HepG2 (cell line): ENCODE results near the gene E2F8. TPM values are rescaled to one million over a fixed set of nuclear protein-coding genes. Genes with fewer than 3 reads are reported as not detected.

ENCODE experiments used
- ATAC-seq: fragments of 200-7000 bp; cut with Tn5 transposase; 3 replicates; pipeline ENCODE4 v1.9.1; 2020; ENCODE audit warnings: mild to moderate bottlenecking, moderate library complexity
- BruUV-seq: library from RNA; stranded (reverse); fragments of 400-500 nt; replicated peaks from 2 replicates; lab custom pipeline; 2021; lab: Mats Ljungman, UMichigan
- CTCF ChIA-PET: fragments of 300-600 bp; formaldehyde crosslinking; extraction: SDS; loops from one replicate; lab custom pipeline; 2021; ENCODE audit warnings: low total read pairs, inconsistent platforms, low intra/inter-chr PET ratio; lab: Yijun Ruan, JAX
- POLR2A ChIA-PET: fragments of 350-600 bp; sonication (Branson Sonifier 250); formaldehyde crosslinking; loops from one replicate; lab custom pipeline; 2020; ENCODE audit warnings: antibody characterized with exemption, inconsistent platforms; lab: Yijun Ruan, JAX
- DNase-seq: peaks from one replicate; pipeline ENCODE4 v3.0.0-alpha.2; 2015; ENCODE audit warnings: low spot score
- FAIRE-seq: peaks from 3 replicates; lab custom pipeline; 2011; peaks lifted over from hg19 to GRCh38; lab: Jason Lieb, UNC
- H2AFZ ChIP-seq: one replicate; pipeline ENCODE4 v1.6.1; 2011; ENCODE audit warnings: low read length, inconsistent platforms
- H3K27ac ChIP-seq: fragments of 300-600 bp; 3 replicates; pipeline ENCODE4 v1.8.0; 2011; ENCODE audit warnings: mixed run types, mild to moderate bottlenecking, mixed read lengths, low read length, inconsistent platforms; ENCODE audit not compliant: insufficient read depth; ENCODE audit errors: extremely low read length
- H3K27me3 ChIP-seq, 2 experiments: fragments of 200-600 bp in 1 of 2; 2 replicates in 1 of 2; 3 replicates in 1 of 2; pipeline versions ENCODE4 v1.6.0 to v1.8.0; 2011; ENCODE audit warnings: low read length in 2 of 2, mild to moderate bottlenecking in 2 of 2, moderate library complexity in 2 of 2, inconsistent platforms in 1 of 2; ENCODE audit not compliant: insufficient read depth in 2 of 2, control insufficient read depth in 1 of 2
- H3K36me3 ChIP-seq, 2 experiments: fragments of 200-600 bp in 1 of 2; replicated peaks in 1 of 2; 2 replicates in 1 of 2; 3 replicates in 1 of 2; pipeline versions ENCODE4 v1.5.1 to v1.8.0; 2011; ENCODE audit warnings: low read length in 2 of 2, inconsistent platforms in 1 of 2; ENCODE audit not compliant: insufficient read depth in 2 of 2, control insufficient read depth in 1 of 2
- H3K4me1 ChIP-seq: 2 replicates; pipeline ENCODE4 v1.5.1; 2012; ENCODE audit warnings: low read length, inconsistent platforms; ENCODE audit not compliant: insufficient read depth
- H3K4me2 ChIP-seq: 2 replicates; pipeline ENCODE4 v1.6.0; 2011; ENCODE audit warnings: low read depth, low read length, inconsistent platforms
- H3K4me3 ChIP-seq, 3 experiments: fragments of 200-600 bp in 1 of 3; sonication (generic), shearing (Covaris generic) in 1 of 3; replicated peaks in 1 of 3; 2 replicates each; pipeline ENCODE4 v1.5.1; 2011 to 2016; ENCODE audit warnings: low read length in 3 of 3, inconsistent platforms in 2 of 3, low read depth in 2 of 3, mild to moderate bottlenecking in 2 of 3, control low read depth in 1 of 3, mixed read lengths in 1 of 3; ENCODE audit not compliant: insufficient read depth in 1 of 3
- H3K79me2 ChIP-seq: one replicate; pipeline ENCODE4 v1.6.1; 2011; ENCODE audit warnings: low read length, inconsistent platforms; ENCODE audit not compliant: insufficient read depth
- H3K9ac ChIP-seq: 2 replicates; pipeline ENCODE4 v1.6.0; 2011; ENCODE audit warnings: mild to moderate bottlenecking, low read depth, low read length, inconsistent platforms; ENCODE audit not compliant: insufficient read depth
- H3K9me3 ChIP-seq: 2 replicates; pipeline ENCODE4 v1.5.1; 2012; ENCODE audit warnings: mild to moderate bottlenecking, low read length
- H4K20me1 ChIP-seq: 2 replicates; pipeline ENCODE4 v1.6.0; 2011; ENCODE audit warnings: inconsistent platforms, mild to moderate bottlenecking, low read length, moderate library complexity; ENCODE audit not compliant: insufficient read depth
- ERF ChIP-seq: IDR thresholded peaks from 2 replicates; pipeline ENCODE4 v1.6.1; 2018; ENCODE audit warnings: missing biosample characterization, missing genetic modification reagents
- FIP1L1 ChIP-seq: fragments of 200-400 bp; formaldehyde crosslinking; IDR thresholded peaks from 2 replicates; pipeline ENCODE4 v1.6.1; 2018; ENCODE audit warnings: low read depth, mild to moderate bottlenecking, low read length, moderate library complexity, borderline replicate concordance; ENCODE audit not compliant: insufficient read depth
- RFX3 ChIP-seq: IDR thresholded peaks from 2 replicates; pipeline ENCODE4 v1.6.1; 2016; ENCODE audit warnings: missing biosample characterization, missing genetic modification reagents
- ZNF235 ChIP-seq: sonication (generic); formaldehyde crosslinking; IDR thresholded peaks from 2 replicates; pipeline ENCODE4 v1.8.1; 2023; ENCODE audit warnings: mild to moderate bottlenecking, missing genetic modification reagents, borderline replicate concordance
- ZNF501 ChIP-seq: sonication (generic); formaldehyde crosslinking; IDR thresholded peaks from 2 replicates; pipeline ENCODE4 v1.5.1; 2020; ENCODE audit warnings: mild to moderate bottlenecking, moderate library complexity, missing genetic modification reagents
- ZNF563 ChIP-seq: sonication (generic); formaldehyde crosslinking; IDR thresholded peaks from 2 replicates; pipeline ENCODE4 v1.8.0; 2022; ENCODE audit warnings: mild to moderate bottlenecking, moderate library complexity, missing genetic modification reagents
- WGBS: methylation state at CpG from one replicate; pipeline ENCODE4 v1.1.6; 2017; ENCODE audit warnings: low lambda C conversion rate; 5-methylcytosine and 5-hydroxymethylcytosine counted together
- in situ Hi-C: cut with HindIII; loops from 2 replicates; pipeline ENCODE4 v1.10.0; 2017; ENCODE audit warnings: low pct_unique_long_range_greater_than_20kb; ENCODE audit not compliant: extremely low pct_ligation_motif_present
- intact Hi-C: fragments of 100-400 bp; cut with micrococcal nuclease; formaldehyde crosslinking; loops from one replicate; pipeline ENCODE4 v1.10.0; 2022; ENCODE audit not compliant: unreplicated experiment
- polyA plus RNA-seq, 8 experiments: library from polyadenylated mRNA; depleted of rRNA in 3 of 8; stranded (reverse) in 7 of 8; unstranded in 1 of 8; fragments of >200 nt; fragmentation: Illumina TruSeq in 4 of 8; extraction: Trizol in 4 of 8; gene quantifications; 2 replicates each; pipeline versions ENCODE4 v1.2.1 to v1.2.3, GENCODE V29; 2011 to 2016; ENCODE audit warnings: low read depth in 4 of 8, missing spikeins in 1 of 8, mixed read lengths in 1 of 8; ENCODE audit not compliant: insufficient read depth in 1 of 8
- total RNA-seq, 5 experiments: library from RNA; depleted of rRNA; stranded (reverse); fragments of >200 nt; fragmentation: Illumina TruSeq; extraction: Trizol; gene quantifications; 2 replicates each; pipeline ENCODE4 v1.2.3, GENCODE V29; 2016; ENCODE audit warnings: low read depth in 1 of 5
- TF ChIP-seq, protein P1 (sequence below): sonication (generic); formaldehyde crosslinking; IDR thresholded peaks from 2 replicates; pipeline ENCODE4 v1.9.0; 2021; ENCODE audit warnings: missing genetic modification reagents, borderline replicate concordance
- TF ChIP-seq, protein P2 (sequence below): sonication (generic); formaldehyde crosslinking; IDR thresholded peaks from 2 replicates; pipeline ENCODE4 v1.5.0; 2020; ENCODE audit warnings: mild to moderate bottlenecking, missing genetic modification reagents, borderline replicate concordance
- TF ChIP-seq, protein P3 (sequence below): IDR thresholded peaks from 2 replicates; pipeline ENCODE4 v1.6.1; 2016; ENCODE audit warnings: missing compliant biosample characterization, missing genetic modification reagents, borderline replicate concordance
- TF ChIP-seq, protein P4 (sequence below): IDR thresholded peaks from 2 replicates; pipeline ENCODE4 v1.6.1; 2016; ENCODE audit warnings: mild to moderate bottlenecking, missing biosample characterization, missing genetic modification reagents
- TF ChIP-seq, protein P5 (sequence below): sonication (generic); formaldehyde crosslinking; IDR thresholded peaks from 2 replicates; pipeline ENCODE4 v1.4.0; 2020; ENCODE audit warnings: missing genetic modification reagents

The E2F8 gene
- total and polyA plus RNA-seq, 2 of the 13 experiments (the other 11 are each of a cell fraction or from before 2014, with no cell fraction given) = 3.3 to 8.9 TPM

DNA sequence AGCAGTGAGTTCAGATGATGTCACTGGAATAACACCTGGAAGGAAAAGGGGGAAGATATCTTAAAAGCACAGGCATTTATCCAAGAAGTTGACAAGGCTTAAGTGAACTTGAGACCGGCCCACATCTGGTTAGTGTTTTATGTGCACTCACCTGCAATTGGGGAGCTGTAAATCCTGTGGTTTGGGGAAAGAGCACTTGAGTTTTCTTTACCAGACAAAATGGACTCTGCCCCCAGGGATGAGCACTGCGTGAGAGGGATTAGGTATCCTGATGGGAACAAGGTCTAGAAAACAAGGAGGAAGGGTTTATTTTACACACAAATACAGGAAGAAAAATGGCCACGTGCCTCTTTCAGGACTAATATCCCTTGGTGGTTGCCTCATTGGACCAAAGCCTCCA, 15.2 kb downstream of the E2F8 start:
- in situ Hi-C loops = no loop called here
- H3K36me3 ChIP-seq = peaks cover 0 to 9% of the 10 kb centered on the region in 2 experiments; a peak in 3 of 5 replicates
- H3K9me3 ChIP-seq = no peaks in the 10 kb centered on the region
- no peak overlapping the region for H3K4me2 ChIP-seq
- BruUV-seq = no TSS peak
- no peak overlapping the region for H3K9ac ChIP-seq
- no peak overlapping the region for H3K4me3 ChIP-seq
- 97% methylated on average over 3 of the region's 3 CpGs for WGBS
- H3K79me2 ChIP-seq = no peaks in the 10 kb centered on the region
- H3K4me1 ChIP-seq = no peaks in the 10 kb centered on the region
- H4K20me1 ChIP-seq = no peaks in the 10 kb centered on the region
- no peak for FAIRE-seq
- no peak for ATAC-seq
- CTCF ChIA-PET = no interaction called here
- no peak for DNase-seq
- no peaks in the 10 kb centered on the region; a peak in 1 of 5 replicates for H3K27me3 ChIP-seq
- H3K27ac ChIP-seq = no peak overlapping the region
- no peak overlapping the region for H2AFZ ChIP-seq
- intact Hi-C loops = no loop called here
- POLR2A ChIA-PET = no interaction called here
- TF ChIP-seq, protein P1, sequence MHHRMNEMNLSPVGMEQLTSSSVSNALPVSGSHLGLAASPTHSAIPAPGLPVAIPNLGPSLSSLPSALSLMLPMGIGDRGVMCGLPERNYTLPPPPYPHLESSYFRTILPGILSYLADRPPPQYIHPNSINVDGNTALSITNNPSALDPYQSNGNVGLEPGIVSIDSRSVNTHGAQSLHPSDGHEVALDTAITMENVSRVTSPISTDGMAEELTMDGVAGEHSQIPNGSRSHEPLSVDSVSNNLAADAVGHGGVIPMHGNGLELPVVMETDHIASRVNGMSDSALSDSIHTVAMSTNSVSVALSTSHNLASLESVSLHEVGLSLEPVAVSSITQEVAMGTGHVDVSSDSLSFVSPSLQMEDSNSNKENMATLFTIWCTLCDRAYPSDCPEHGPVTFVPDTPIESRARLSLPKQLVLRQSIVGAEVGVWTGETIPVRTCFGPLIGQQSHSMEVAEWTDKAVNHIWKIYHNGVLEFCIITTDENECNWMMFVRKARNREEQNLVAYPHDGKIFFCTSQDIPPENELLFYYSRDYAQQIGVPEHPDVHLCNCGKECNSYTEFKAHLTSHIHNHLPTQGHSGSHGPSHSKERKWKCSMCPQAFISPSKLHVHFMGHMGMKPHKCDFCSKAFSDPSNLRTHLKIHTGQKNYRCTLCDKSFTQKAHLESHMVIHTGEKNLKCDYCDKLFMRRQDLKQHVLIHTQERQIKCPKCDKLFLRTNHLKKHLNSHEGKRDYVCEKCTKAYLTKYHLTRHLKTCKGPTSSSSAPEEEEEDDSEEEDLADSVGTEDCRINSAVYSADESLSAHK (CRISPR knock-in tag) = no peak
- TF ChIP-seq FIP1L1 = no peak
- TF ChIP-seq ERF = no peak
- no peak for TF ChIP-seq ZNF235 (CRISPR knock-in tag)
- no peak for TF ChIP-seq ZNF563
- TF ChIP-seq, protein P2, sequence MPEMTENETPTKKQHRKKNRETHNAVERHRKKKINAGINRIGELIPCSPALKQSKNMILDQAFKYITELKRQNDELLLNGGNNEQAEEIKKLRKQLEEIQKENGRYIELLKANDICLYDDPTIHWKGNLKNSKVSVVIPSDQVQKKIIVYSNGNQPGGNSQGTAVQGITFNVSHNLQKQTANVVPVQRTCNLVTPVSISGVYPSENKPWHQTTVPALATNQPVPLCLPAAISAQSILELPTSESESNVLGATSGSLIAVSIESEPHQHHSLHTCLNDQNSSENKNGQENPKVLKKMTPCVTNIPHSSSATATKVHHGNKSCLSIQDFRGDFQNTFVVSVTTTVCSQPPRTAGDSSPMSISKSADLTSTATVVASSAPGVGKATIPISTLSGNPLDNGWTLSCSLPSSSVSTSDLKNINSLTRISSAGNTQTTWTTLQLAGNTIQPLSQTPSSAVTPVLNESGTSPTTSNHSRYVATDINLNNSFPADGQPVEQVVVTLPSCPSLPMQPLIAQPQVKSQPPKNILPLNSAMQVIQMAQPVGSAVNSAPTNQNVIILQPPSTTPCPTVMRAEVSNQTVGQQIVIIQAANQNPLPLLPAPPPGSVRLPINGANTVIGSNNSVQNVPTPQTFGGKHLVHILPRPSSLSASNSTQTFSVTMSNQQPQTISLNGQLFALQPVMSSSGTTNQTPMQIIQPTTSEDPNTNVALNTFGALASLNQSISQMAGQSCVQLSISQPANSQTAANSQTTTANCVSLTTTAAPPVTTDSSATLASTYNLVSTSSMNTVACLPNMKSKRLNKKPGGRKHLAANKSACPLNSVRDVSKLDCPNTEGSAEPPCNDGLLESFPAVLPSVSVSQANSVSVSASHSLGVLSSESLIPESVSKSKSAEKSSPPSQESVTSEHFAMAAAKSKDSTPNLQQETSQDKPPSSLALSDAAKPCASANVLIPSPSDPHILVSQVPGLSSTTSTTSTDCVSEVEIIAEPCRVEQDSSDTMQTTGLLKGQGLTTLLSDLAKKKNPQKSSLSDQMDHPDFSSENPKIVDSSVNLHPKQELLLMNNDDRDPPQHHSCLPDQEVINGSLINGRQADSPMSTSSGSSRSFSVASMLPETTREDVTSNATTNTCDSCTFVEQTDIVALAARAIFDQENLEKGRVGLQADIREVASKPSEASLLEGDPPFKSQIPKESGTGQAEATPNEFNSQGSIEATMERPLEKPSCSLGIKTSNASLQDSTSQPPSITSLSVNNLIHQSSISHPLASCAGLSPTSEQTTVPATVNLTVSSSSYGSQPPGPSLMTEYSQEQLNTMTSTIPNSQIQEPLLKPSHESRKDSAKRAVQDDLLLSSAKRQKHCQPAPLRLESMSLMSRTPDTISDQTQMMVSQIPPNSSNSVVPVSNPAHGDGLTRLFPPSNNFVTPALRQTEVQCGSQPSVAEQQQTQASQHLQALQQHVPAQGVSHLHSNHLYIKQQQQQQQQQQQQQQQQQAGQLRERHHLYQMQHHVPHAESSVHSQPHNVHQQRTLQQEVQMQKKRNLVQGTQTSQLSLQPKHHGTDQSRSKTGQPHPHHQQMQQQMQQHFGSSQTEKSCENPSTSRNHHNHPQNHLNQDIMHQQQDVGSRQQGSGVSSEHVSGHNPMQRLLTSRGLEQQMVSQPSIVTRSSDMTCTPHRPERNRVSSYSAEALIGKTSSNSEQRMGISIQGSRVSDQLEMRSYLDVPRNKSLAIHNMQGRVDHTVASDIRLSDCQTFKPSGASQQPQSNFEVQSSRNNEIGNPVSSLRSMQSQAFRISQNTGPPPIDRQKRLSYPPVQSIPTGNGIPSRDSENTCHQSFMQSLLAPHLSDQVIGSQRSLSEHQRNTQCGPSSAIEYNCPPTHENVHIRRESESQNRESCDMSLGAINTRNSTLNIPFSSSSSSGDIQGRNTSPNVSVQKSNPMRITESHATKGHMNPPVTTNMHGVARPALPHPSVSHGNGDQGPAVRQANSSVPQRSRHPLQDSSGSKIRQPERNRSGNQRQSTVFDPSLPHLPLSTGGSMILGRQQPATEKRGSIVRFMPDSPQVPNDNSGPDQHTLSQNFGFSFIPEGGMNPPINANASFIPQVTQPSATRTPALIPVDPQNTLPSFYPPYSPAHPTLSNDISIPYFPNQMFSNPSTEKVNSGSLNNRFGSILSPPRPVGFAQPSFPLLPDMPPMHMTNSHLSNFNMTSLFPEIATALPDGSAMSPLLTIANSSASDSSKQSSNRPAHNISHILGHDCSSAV (CRISPR knock-in tag) = no peak
- TF ChIP-seq, protein P3, sequence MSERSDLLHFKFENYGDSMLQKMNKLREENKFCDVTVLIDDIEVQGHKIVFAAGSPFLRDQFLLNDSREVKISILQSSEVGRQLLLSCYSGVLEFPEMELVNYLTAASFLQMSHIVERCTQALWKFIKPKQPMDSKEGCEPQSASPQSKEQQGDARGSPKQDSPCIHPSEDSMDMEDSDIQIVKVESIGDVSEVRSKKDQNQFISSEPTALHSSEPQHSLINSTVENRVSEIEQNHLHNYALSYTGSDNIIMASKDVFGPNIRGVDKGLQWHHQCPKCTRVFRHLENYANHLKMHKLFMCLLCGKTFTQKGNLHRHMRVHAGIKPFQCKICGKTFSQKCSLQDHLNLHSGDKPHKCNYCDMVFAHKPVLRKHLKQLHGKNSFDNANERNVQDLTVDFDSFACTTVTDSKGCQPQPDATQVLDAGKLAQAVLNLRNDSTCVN (CRISPR knock-in tag) = no peak
- TF ChIP-seq, protein P4, sequence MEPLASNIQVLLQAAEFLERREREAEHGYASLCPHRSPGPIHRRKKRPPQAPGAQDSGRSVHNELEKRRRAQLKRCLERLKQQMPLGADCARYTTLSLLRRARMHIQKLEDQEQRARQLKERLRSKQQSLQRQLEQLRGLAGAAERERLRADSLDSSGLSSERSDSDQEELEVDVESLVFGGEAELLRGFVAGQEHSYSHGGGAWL (CRISPR knock-in tag) = no peak
- no peak for TF ChIP-seq RFX3
- no peak for TF ChIP-seq ZNF501 (CRISPR knock-in tag)
- TF ChIP-seq, protein P5, sequence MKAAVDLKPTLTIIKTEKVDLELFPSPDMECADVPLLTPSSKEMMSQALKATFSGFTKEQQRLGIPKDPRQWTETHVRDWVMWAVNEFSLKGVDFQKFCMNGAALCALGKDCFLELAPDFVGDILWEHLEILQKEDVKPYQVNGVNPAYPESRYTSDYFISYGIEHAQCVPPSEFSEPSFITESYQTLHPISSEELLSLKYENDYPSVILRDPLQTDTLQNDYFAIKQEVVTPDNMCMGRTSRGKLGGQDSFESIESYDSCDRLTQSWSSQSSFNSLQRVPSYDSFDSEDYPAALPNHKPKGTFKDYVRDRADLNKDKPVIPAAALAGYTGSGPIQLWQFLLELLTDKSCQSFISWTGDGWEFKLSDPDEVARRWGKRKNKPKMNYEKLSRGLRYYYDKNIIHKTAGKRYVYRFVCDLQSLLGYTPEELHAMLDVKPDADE = no peak
